Progenitor cell of endocrine pancreas (in vitro differentiated cells): ENCODE data around the gene CUL2. TPM values are rescaled to one million over a fixed set of nuclear protein-coding genes. Genes with fewer than 3 reads are reported as not detected.

ENCODE experiments used
- DNase-seq: peaks from one replicate; pipeline ENCODE4 v3.0.0; 2021; ENCODE audit warnings: low spot score; ENCODE audit not compliant: unreplicated experiment
- H3K27ac Mint-ChIP-seq: 2 replicates; pipeline ENCODE4 v1.8.0; 2021; ENCODE audit warnings: mild to moderate bottlenecking, moderate library complexity, mixed read lengths
- H3K27me3 Mint-ChIP-seq: 2 replicates; pipeline ENCODE4 v1.8.0; 2021; ENCODE audit warnings: mixed read lengths
- H3K36me3 Mint-ChIP-seq: 2 replicates; pipeline ENCODE4 v1.8.0; 2022; ENCODE audit warnings: mixed read lengths; ENCODE audit not compliant: insufficient read depth
- H3K4me1 Mint-ChIP-seq: 2 replicates; pipeline ENCODE4 v1.8.0; 2021; ENCODE audit warnings: low read depth, mixed read lengths
- H3K4me3 Mint-ChIP-seq: 2 replicates; pipeline ENCODE4 v1.8.0; 2021; ENCODE audit warnings: low read depth, mild to moderate bottlenecking, moderate library complexity, mixed read lengths
- H3K9me3 Mint-ChIP-seq: 2 replicates; pipeline ENCODE4 v1.8.0; 2021; ENCODE audit warnings: low read depth, mixed read lengths
- total RNA-seq: library from RNA; stranded (reverse); gene quantifications from 2 replicates; pipeline ENCODE4 v1.2.1, GENCODE V29; 2021
- TF ChIP-seq, protein P1 (sequence below): fragments of 200-600 bp; sonication (generic); IDR thresholded peaks from one replicate; pipeline ENCODE4 v1.5.0; 2021; ENCODE audit warnings: antibody characterized with exemption, mild to moderate bottlenecking; ENCODE audit not compliant: unreplicated experiment

CUL2 gene
- total RNA-seq, 1 donor from 2014 or later: 36.2 TPM

DNA sequence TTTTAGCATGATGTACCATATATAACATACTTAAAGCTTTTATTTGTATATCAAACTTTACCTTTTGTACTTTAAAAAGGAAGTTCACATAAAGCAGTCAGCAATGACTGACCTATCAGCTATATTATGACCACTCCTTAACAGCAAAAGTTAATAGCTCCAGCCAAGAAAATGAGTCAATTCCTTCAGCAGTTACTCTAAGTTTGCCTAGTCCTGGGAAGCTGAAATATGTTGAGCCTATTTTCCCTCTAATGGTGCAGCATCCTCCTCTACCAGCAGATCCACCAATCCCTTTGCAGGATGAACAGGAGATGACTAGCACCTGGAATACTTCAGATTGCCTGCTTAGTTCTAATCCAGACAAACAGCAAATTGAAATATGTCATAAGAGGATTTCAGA is 64.2 kb downstream of the CUL2 start:
- Mint-ChIP-seq H3K27me3 (no peaks in the 10 kb centered on the region), H3K36me3 (peaks cover 21% of the 10 kb centered on the region), H3K9me3 (no peaks in the 10 kb centered on the region), H3K4me1 (no peaks in the 10 kb centered on the region), H3K27ac (no peak overlapping the region), H3K4me3 (no peak overlapping the region)
- no peak for DNase-seq
- TF ChIP-seq, protein P1, sequence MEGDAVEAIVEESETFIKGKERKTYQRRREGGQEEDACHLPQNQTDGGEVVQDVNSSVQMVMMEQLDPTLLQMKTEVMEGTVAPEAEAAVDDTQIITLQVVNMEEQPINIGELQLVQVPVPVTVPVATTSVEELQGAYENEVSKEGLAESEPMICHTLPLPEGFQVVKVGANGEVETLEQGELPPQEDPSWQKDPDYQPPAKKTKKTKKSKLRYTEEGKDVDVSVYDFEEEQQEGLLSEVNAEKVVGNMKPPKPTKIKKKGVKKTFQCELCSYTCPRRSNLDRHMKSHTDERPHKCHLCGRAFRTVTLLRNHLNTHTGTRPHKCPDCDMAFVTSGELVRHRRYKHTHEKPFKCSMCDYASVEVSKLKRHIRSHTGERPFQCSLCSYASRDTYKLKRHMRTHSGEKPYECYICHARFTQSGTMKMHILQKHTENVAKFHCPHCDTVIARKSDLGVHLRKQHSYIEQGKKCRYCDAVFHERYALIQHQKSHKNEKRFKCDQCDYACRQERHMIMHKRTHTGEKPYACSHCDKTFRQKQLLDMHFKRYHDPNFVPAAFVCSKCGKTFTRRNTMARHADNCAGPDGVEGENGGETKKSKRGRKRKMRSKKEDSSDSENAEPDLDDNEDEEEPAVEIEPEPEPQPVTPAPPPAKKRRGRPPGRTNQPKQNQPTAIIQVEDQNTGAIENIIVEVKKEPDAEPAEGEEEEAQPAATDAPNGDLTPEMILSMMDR: no peak

DNA sequence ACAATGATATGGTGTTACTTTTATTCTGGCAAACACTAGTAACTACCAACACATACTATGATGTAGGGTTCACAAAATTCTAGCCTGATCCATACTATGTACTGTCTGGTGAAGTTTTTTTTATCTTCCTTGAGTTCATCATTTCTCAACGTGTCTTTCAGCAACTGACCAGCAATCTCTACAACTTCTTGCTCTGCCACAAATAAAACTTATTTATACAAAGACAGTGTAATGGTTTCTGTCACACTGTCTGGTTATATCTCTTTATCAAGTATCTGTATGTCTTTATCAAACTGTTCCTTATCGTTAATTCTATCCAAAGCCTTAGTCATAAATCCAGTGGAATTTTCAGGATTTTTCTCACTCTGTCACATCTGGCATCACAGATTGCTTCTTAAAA is 69.7 kb downstream of the CUL2 start:
- Mint-ChIP-seq H3K27ac (no peak overlapping the region), H3K27me3 (no peaks in the 10 kb centered on the region), H3K36me3 (peaks cover 16% of the 10 kb centered on the region), H3K4me3 (no peak overlapping the region), H3K4me1 (no peaks in the 10 kb centered on the region), H3K9me3 (no peaks in the 10 kb centered on the region)
- TF ChIP-seq, protein P1: no peak
- DNase-seq: no peak

DNA sequence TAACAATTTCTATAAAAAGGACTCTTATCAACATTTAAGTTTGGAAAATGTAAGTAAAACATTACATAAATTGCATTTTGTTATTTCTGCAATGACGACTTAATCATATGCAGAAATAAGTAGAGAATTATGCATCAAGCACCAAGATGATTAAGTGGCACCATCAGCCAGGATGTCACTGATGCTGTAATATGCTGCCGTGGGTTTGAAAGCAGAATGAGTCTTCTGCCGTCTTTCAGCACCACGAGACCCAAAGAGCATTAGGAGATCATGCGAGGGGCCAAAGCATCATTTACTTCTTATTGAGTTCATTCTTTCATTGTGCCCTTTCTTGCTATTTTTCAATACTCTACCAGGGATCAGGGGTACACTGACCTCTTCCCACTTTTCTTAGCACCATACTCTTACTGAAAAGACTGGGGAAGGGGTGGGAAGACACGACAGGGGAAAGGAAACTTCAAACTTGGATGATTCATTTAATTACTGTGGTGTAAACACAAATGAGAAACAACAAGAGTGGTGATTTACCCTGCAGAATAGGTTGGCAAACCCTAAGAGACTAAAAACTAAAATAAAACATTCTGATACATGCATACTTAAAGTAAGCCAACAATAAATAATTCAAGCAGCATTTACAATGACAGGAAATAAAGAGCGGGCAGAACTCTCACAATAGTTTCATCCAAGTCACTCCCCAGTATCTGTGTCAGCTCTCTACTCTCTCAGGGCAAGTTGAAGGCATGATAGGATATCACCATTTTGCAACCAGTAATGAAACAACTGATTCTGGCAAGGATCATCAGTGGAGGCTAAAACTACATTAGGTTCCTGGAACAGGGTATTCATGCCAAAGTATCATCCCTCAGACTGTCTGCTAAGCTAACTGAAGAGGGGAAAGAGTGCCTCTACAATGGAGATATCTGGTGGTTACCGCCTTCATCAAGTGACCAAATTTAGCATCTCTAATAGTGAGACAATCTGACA is 70.8 kb downstream of the CUL2 start:
- Mint-ChIP-seq H3K9me3 (no peaks in the 10 kb centered on the region), H3K27ac (no peak overlapping the region), H3K27me3 (no peaks in the 10 kb centered on the region), H3K36me3 (peaks cover 16% of the 10 kb centered on the region), H3K4me1 (no peaks in the 10 kb centered on the region), H3K4me3 (no peak overlapping the region)
- TF ChIP-seq, protein P1: no peak
- no peak for DNase-seq

DNA sequence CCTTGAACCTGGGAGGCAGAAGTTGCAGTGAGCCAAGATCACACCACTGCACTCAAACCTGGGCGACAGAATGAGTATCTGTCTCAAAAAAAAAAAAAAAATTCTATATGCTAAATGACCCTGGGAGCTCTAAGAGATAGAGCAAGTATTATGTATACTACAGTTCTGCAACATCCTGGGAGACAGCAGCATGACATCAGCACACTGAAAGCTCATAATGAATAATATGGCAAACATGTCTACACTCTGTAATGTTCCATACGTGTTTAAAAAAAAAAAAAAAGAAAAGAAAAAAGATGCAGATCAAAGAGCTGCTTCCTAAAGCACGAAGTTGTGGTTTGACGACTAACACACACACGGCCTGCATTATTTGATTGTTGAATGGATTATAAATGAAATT is 72.5 kb downstream of the CUL2 start:
- Mint-ChIP-seq H3K4me1 (no peaks in the 10 kb centered on the region), H3K9me3 (no peaks in the 10 kb centered on the region), H3K27ac (no peak overlapping the region), H3K27me3 (no peaks in the 10 kb centered on the region), H3K4me3 (no peak overlapping the region), H3K36me3 (peaks cover 12% of the 10 kb centered on the region)
- TF ChIP-seq, protein P1: no peak
- DNase-seq: no peak

DNA sequence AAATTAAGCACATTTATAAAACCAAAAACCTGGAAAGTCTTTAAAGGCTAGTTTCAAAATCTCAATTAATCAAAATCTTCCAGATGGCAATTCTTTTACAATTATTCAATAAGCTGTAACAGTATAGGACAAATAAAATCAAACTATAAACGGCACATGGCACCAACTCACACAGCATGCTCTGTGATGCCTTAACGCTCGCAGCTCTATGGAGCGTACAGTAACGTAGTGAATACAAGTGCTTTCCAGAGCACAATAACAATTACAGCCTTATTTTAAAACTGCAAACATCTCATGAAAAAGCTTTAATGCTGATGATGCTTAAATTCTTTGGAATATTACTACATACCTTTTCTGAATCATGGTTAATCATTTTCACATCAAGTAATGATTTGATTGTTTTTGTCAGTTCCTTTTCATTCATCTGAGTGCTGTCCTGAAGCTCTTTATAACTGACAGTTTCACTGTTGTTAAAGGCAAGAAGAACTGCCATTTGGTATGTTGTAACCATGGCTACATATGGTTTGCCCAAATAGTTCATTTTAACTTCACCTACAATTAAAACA is 74.2 kb downstream of the CUL2 start:
- H3K9me3 Mint-ChIP-seq: no peaks in the 10 kb centered on the region
- H3K4me1 Mint-ChIP-seq: no peaks in the 10 kb centered on the region
- no peak for DNase-seq
- H3K4me3 Mint-ChIP-seq: no peak overlapping the region
- no peaks in the 10 kb centered on the region for H3K27me3 Mint-ChIP-seq
- TF ChIP-seq, protein P1: no peak
- no peak overlapping the region for H3K27ac Mint-ChIP-seq
- H3K36me3 Mint-ChIP-seq: peaks cover 10% of the 10 kb centered on the region
